ENCODE measurements around the gene ZNHIT2. TPM values are rescaled to one million over a fixed set of nuclear protein-coding genes. Genes with fewer than 3 reads are reported as not detected.

ZNHIT2 gene
- total and polyA plus RNA-seq, 10 of the 15 experiments (the other 5 are each of a cell fraction or from before 2014, with no cell fraction given), result 0.24 to 20.4 (median 15.5) TPM; not detected in 1

- TF ChIP-seq BCLAF1 (IDR thresholded peaks at IDR 0.05), result no peak
- no peak for TF ChIP-seq CHD2 (IDR thresholded peaks at IDR 0.05; ENCODE audit: borderline replicate concordance, low read depth, low read length)
- no peak for TF ChIP-seq MEF2A (IDR thresholded peaks at IDR 0.05; ENCODE audit: insufficient read depth, low read depth, low read length)
- no peak for TF ChIP-seq ZBTB33 (IDR thresholded peaks at IDR 0.05)
- no peak for TF ChIP-seq ATF3 (IDR thresholded peaks at IDR 0.05; ENCODE audit: borderline replicate concordance, extremely low read depth, low read depth, low read length)
Measured at GRCh38 chr11:65133724-65134123, 16.2 kb upstream of the ZNHIT2 start (continued).

Measured in GM12878 (cell line).